GM19463 (cell line): Measurements from ENCODE around the gene SMAP1.

ENCODE experiments used
- ATAC-seq: cut with Tn5 transposase; IDR thresholded peaks from one replicate; pipeline ENCODE4 v1.9.1; 2021; ENCODE audit warnings: mild to moderate bottlenecking, moderate library complexity; ENCODE audit not compliant: unreplicated experiment

SMAP1 gene

DNA sequence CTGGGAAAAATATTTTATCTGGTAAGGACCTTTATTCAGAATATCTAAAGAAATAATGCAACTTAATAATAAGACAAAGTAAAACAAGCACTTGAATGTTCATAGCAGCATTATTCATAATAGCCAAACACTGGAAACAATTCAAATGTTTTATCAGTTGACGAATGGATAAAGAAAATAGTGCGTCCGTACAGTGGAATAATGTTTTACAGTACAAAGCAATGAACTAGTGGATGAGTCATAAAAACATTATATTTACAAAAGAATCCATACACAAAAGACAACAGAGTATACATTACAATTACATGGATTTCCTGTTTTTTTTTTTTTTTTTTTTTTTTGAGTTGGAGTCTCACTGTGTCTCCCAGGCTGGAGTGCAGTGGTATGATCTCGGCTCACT, 12.7 kb downstream of the SMAP1 start:
- ATAC-seq, result no peak

- no peak for ATAC-seq
Measured at GRCh38 chr6:70684794-70685493, 17.3 kb downstream of the SMAP1 start.

GRCh38 chr6:70685494-70686180, 18.0 kb downstream of the SMAP1 start:
- no peak for ATAC-seq

- peak; percentile 51 for ATAC-seq
Measured at GRCh38 chr6:70686548-70687133, 19.0 kb downstream of the SMAP1 start.

- ATAC-seq, result no peak
Measured at GRCh38 chr6:70693887-70694286, 26.2 kb downstream of the SMAP1 start.

GRCh38 chr6:70694371-70694770, 26.7 kb downstream of the SMAP1 start:
- ATAC-seq, result no peak

DNA sequence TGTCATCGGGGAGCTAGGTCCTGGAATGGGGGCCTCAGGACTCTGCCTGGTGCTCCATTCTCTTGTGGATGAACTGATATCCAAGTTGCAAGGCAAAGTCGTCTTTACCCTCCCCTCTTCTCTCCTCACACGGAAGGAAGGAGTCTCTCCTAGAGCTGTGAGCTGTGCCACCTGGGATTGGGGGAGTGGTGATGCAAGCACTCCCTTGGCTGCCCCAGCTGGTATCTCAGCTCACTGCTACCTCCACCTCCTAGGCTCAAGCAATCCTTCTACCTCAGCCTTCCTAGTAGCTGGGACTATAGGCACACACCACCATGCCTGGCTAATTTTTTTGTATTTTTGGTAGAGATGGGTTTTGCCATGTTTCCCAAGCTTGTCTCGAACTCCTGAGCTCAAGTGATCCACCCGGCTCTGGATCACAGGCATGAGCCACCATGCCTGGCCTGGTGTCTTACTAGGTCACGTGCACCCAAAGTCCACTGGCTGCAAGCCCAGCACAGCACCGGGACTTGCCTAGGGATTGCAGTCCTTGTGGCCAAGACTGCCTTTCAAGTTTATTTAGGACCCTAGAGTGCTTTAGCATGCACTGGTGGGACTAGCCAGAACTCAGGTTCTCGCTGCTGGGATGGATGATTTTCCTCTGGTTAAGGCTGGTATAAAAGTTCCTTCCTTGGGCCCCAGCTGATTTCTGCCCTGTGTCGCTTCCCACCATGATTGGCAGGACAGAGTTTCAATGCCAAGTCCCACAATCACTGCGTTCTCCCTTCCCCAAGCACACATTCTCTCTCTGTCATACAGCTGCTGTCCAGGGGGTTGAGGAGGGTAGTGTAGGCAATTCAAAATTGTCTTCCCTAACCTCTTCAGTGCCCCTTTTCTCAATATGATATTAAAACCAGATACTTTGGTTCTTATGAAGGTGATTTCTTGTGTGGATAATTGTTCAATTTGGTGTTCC, 33.5 kb downstream of the SMAP1 start:
- ATAC-seq, result no peak

GRCh38 chr6:70705772-70706171, 38.1 kb downstream of the SMAP1 start:
- no peak for ATAC-seq

- no peak for ATAC-seq
Measured at GRCh38 chr6:70706491-70707123, 38.9 kb downstream of the SMAP1 start.

GRCh38 chr6:70707893-70708292, 40.2 kb downstream of the SMAP1 start:
- no peak for ATAC-seq

DNA sequence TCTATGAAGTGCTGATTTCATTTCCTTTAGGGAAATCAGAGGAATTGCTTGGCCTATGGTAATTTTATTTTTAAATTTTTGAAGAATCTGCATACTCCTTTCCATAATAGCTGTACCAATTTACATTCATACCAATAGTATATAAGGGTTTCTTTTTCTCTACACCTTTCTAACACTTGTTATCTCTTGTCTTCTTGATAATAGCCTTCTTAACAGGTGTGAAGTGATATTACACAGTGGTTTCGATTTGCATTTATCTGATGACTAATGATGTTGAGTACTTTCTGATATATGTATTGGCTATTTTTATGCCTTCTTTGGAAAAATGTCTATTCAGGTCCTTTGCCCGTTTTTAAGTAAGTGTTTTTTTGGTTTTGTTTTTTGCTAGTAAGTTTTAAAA, 40.8 kb downstream of the SMAP1 start:
- ATAC-seq, result no peak

- ATAC-seq, result no peak
Measured at GRCh38 chr6:70709826-70710225, 42.1 kb downstream of the SMAP1 start.

- no peak for ATAC-seq
Measured at GRCh38 chr6:70714716-70715257, 47.1 kb downstream of the SMAP1 start.

DNA sequence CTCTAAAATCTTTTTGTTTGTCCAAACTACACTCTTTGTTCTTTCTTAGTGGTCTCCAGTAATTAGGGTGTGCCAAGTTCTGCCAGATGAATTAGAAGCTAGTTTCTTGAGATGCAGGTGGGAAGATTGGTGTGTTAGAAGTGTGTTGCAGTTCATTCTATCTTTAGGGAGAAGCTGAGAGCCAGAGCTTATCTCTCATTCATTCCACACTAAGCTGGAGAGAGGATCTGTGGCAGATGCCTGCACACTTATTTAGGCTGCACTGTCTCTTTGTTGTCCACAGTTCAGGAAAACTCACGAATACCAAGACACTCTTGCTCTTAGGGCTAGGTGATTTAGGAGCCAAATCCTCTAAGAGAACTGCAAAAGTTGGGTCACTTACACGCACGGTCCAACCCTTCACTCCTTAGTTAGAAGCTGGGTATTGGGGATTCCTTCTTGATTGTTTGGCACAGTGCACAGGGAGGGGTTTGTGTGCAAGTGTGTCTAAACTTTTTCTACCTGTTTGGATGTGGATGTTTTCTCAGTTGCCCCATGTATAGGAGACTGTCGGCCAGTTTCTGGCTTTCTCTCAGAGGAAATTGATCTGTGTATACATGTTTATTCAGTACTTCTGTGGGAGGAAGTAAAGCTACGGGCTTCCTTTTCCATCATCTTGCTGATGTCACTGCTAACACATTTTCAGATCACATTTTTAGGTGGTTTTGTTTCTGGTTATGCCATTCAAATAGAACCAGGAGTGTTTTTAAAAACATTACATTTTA, 49.5 kb downstream of the SMAP1 start:
- ATAC-seq, result no peak

- ATAC-seq, result no peak
Measured at GRCh38 chr6:70724524-70724923, 56.8 kb downstream of the SMAP1 start.

DNA sequence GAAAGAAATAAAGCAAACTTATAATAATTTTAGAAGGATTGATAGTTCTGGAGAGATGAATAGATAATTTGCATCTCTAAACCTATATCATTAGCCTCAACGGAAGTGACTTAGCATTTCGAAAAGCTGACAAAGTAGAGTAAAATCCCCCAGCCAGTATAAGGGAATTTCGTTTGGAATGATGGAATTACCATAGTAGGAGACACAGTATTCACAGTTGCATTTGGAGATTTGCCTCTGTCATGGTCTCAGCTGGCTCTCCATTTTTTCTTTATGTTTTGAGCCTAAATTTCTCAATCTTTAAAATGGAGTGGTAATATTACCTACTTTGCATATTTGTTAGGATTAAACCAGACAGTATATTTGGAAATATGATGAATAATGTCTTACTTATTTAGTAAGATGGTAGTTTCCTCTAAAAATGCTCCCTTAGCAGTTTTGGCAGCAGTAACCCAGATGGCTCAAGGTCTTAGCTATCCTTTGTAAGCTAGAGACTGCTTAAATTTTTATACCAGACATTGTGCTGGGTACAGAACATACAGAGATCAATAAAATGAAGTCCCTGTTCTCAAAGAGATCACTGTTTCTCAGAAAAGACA, 58.2 kb downstream of the SMAP1 start:
- ATAC-seq, result no peak

GRCh38 chr6:70734381-70734780, 66.7 kb downstream of the SMAP1 start:
- ATAC-seq, result no peak

- no peak for ATAC-seq
Measured at GRCh38 chr6:70734979-70735378, 67.3 kb downstream of the SMAP1 start.

DNA sequence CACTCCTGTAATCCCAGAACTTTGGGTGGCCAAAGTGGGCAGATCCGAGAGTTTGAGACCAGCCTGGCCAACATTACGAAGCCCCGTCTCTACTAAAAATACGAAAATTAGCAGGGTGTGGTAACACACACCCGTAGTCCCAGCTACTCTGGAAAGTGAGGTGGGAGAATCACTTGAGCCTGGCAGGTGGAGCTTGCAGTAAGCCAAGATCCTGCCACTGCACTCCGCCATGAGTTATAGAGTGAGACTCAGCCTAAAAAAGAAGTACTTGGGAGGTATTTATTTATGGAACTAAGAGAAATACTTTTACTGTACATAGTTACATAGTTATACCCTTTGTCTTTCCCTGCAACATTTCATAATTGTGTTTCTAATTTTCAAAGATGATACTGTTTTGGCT, 67.8 kb downstream of the SMAP1 start:
- ATAC-seq, result no peak
